Mucosa of rectum (tissue), 2 donors: Measurements from ENCODE around the gene SEZ6L.

Experiments
- H3K27ac ChIP-seq, 2 donors: one replicate each; pipeline ENCODE4 v1.7.0; 2013; ENCODE audit warnings: inconsistent platforms in 2 of 2, low read depth in 2 of 2, low read length in 2 of 2
- H3K27me3 ChIP-seq, 2 donors: one replicate each; pipeline ENCODE4 v1.7.0; 2013; ENCODE audit warnings: low read length in 2 of 2; ENCODE audit not compliant: control insufficient read depth in 2 of 2, insufficient read depth in 2 of 2
- H3K36me3 ChIP-seq, 2 donors: one replicate each; pipeline ENCODE4 v1.7.0; 2013; ENCODE audit warnings: low read length in 2 of 2; ENCODE audit not compliant: control insufficient read depth in 2 of 2, insufficient read depth in 2 of 2
- H3K4me1 ChIP-seq, 2 donors: one replicate each; pipeline ENCODE4 v1.7.0; 2013; ENCODE audit warnings: low read length in 2 of 2, mild to moderate bottlenecking in 1 of 2; ENCODE audit not compliant: control insufficient read depth in 2 of 2, insufficient read depth in 2 of 2
- H3K4me3 ChIP-seq, 2 donors: one replicate each; pipeline ENCODE4 v1.7.0; 2013; ENCODE audit warnings: low read length in 2 of 2
- H3K9ac ChIP-seq, 2 donors: one replicate each; pipeline ENCODE4 v1.7.0; 2013; ENCODE audit warnings: low read length in 2 of 2, low read depth in 1 of 2, mild to moderate bottlenecking in 1 of 2
- H3K9me3 ChIP-seq, 2 donors: one replicate each; pipeline ENCODE4 v1.7.0; 2013; ENCODE audit warnings: low read length in 2 of 2; ENCODE audit not compliant: control insufficient read depth in 2 of 2
- donor health status: healthy.
- donor health status: Normal muscosa, but diverticular disease.

SEZ6L gene

DNA sequence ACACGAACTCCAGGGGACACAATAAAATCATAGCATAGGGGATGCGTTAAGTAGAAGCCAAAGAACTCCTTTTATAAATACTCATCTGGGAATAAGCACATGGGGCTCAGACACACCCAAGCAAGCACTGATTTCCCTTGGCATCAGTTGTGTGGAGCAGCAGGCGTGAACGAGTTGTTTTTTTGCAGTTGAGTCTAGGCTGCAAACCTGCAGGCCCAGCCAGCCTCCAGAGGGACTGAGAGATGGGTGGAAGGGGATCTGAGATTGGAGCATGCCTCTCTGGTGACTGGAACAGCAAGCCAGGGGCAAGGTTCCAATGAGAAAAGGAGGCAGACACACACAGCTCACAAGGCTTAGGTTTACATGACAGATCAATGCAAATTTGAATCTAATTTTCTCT lies 27.4 kb upstream of the SEZ6L start:
- Histone ChIP-seq H3K27me3 (no peaks in the 10 kb centered on the region), H3K4me1 (no peaks in the 10 kb centered on the region), H3K9ac (no peak overlapping the region), H3K4me3 (no peak overlapping the region), H3K9me3 (no peaks in the 10 kb centered on the region), H3K36me3 (no peaks in the 10 kb centered on the region), H3K27ac (no peak overlapping the region)

DNA sequence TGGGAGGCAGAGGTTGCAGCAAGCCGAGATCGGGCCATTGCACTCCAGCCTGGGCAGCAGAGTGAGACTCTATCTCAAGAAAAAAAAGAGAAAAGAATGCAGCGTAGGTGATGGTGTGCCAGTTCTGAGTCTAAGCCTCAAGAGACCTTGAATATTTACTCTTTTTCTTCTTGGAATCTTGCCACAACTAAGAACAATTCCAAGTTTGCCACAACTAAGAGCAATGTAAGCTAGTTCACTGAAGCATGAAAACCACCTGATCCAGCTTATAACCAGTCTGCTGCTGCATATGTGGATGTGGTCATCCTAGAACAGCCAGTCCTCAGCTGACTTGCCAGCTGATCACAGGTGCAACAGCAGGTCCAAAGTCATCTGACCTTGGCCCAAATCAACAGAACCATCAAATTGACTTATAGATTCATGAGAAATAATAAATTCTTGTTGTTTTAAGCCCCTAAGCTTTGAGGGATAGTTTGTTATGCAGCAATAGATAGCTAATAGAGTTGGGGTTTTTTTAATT lies 25.4 kb upstream of the SEZ6L start:
- Histone ChIP-seq H3K9ac (no peak overlapping the region), H3K4me1 (no peaks in the 10 kb centered on the region), H3K27me3 (no peaks in the 10 kb centered on the region), H3K4me3 (no peak overlapping the region), H3K27ac (no peak overlapping the region), H3K9me3 (no peaks in the 10 kb centered on the region), H3K36me3 (no peaks in the 10 kb centered on the region)

DNA sequence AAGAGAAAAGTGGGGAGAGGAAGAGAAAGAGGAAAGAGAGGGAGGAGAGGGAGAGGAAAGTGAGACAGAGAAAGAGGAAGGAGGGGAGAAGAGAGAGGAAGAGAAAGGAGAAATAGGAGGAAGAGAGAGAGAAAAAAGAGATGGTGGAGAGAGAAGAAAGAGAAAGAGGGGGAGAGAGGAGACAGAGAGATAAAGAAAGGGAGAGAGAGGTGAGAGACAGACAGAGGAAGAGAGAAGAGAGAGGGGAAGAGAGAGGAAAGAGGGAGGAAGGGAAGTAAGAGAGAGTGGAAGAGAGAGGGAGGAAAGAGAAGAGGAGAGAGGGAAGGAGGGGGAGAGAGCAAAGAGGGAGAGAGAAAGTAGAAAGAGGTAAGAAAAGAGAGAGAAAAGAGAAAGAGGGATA lies 9.4 kb upstream of the SEZ6L start:
- Histone ChIP-seq H3K27ac (no peak overlapping the region), H3K4me1 (no peaks in the 10 kb centered on the region), H3K27me3 (peaks cover 6 to 9% of the 10 kb centered on the region in 2 donors), H3K9ac (no peak overlapping the region), H3K36me3 (no peaks in the 10 kb centered on the region), H3K4me3 (no peak overlapping the region), H3K9me3 (peaks cover 0 to 2% of the 10 kb centered on the region in 2 donors)

- H3K9ac ChIP-seq = no peak overlapping the region
- H3K4me1 ChIP-seq = no peaks in the 10 kb centered on the region
- H3K9me3 ChIP-seq = no peaks in the 10 kb centered on the region
- peaks cover 6 to 13% of the 10 kb centered on the region in 2 donors for H3K27me3 ChIP-seq
- H3K36me3 ChIP-seq = no peaks in the 10 kb centered on the region
- no peak overlapping the region for H3K27ac ChIP-seq
- no peak overlapping the region for H3K4me3 ChIP-seq
These were observed 7.5 kb upstream of the SEZ6L start for GRCh38 chr22:26161746-26162145.

- peaks cover 6 to 21% of the 10 kb centered on the region in 2 donors for H3K27me3 ChIP-seq
- H3K27ac ChIP-seq = no peak overlapping the region
- no peaks in the 10 kb centered on the region for H3K4me1 ChIP-seq
- H3K9ac ChIP-seq = no peak overlapping the region
- H3K4me3 ChIP-seq = no peak overlapping the region
- H3K36me3 ChIP-seq = no peaks in the 10 kb centered on the region
- no peaks in the 10 kb centered on the region for H3K9me3 ChIP-seq
These were observed 6.3 kb upstream of the SEZ6L start for GRCh38 chr22:26162926-26163325.

GRCh38 chr22:26164174-26164573 lies 5.1 kb upstream of the SEZ6L start:
- no peaks in the 10 kb centered on the region for H3K9me3 ChIP-seq
- no peak overlapping the region for H3K9ac ChIP-seq
- H3K4me3 ChIP-seq = no peak overlapping the region
- H3K27ac ChIP-seq = no peak overlapping the region
- no peaks in the 10 kb centered on the region for H3K4me1 ChIP-seq
- no peaks in the 10 kb centered on the region for H3K36me3 ChIP-seq
- H3K27me3 ChIP-seq = peaks cover 9 to 30% of the 10 kb centered on the region in 2 donors

DNA sequence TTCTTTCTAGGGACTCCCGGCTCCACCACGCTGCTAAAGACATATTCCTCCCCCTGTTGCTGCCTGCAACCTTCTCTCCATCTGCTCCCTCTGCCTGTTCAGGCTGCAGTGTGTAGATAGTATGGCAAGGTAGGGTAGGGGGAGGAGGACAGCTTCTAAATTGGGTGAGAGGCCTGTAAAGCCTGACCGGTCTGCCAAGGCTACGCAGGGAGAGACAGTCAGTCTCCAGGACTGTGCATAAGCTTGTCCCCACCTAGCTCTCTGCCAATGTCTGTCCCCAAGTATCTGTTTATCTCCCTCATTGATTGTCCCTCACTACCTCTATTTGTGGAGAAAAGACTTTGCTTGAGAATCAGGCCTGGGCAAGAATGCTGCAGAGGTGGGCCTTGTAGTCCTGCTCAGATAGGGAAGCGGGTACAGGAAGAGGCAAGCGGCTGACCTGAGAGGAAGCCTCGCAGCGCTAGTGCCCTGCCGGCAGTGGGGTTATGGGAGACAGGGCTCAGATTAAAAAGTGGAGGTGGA lies 871 bp upstream of the SEZ6L start:
- Histone ChIP-seq H3K27me3 (peaks cover 20 to 46% of the 10 kb centered on the region in 2 donors), H3K4me1 (no peaks in the 10 kb centered on the region), H3K9ac (no peak overlapping the region), H3K36me3 (no peaks in the 10 kb centered on the region), H3K27ac (no peak overlapping the region), H3K4me3 (no peak overlapping the region), H3K9me3 (no peaks in the 10 kb centered on the region)

DNA sequence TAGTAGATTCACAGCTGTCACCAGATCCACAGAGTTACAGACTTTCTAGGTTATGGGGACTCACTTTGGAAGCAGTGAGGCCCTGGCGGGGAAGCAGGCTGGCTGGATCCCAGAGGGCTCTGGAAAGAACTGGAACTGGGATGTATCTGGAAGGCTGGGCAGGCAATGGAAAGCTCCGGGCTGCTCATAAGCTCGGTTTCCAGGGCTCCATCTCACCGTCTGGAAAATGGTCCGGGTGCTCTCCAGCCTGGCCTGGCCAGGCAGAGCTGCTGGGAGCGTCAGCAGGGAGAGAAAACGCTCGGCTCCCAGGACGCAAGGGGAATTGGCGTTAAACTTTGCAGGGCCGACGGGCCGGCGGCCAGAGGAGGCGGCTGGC lies 335 bp upstream of the SEZ6L start:
- peaks cover 24 to 44% of the 10 kb centered on the region in 2 donors for H3K27me3 ChIP-seq
- no peaks in the 10 kb centered on the region for H3K9me3 ChIP-seq
- no peak overlapping the region for H3K4me3 ChIP-seq
- no peak overlapping the region for H3K27ac ChIP-seq
- H3K4me1 ChIP-seq = no peaks in the 10 kb centered on the region
- no peaks in the 10 kb centered on the region for H3K36me3 ChIP-seq
- H3K9ac ChIP-seq = no peak overlapping the region

DNA sequence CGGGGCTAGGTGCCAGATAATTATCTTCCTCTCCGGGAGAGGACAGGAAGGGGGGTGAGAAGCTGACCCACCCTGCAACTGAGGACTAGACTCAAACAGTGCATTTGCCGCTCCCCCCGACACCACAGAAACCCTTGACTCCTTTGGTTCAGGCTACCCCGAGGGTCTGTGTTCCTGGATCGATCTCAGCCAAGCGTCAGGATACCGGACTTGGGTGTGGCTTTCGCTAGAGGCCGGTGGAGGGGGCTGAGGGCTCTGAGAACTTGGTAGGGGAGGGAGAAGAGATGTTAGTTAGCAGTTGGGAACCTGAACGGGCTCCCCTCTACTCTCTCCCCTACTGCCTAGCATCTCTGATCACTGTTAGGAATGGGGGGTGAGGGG lies 840 bp downstream of the SEZ6L start:
- Histone ChIP-seq H3K36me3 (no peaks in the 10 kb centered on the region), H3K27me3 (peaks cover 25 to 47% of the 10 kb centered on the region in 2 donors), H3K9ac (no peak overlapping the region), H3K27ac (no peak overlapping the region), H3K4me3 (no peak overlapping the region), H3K4me1 (no peaks in the 10 kb centered on the region), H3K9me3 (no peaks in the 10 kb centered on the region)

- no peak overlapping the region for H3K4me3 ChIP-seq
- H3K4me1 ChIP-seq = no peaks in the 10 kb centered on the region
- peaks cover 25 to 43% of the 10 kb centered on the region in 2 donors for H3K27me3 ChIP-seq
- no peaks in the 10 kb centered on the region for H3K36me3 ChIP-seq
- no peak overlapping the region for H3K9ac ChIP-seq
- H3K9me3 ChIP-seq = no peaks in the 10 kb centered on the region
- no peak overlapping the region for H3K27ac ChIP-seq
These were observed 1.7 kb downstream of the SEZ6L start for GRCh38 chr22:26170795-26171580.
